Prostate gland (tissue), 2 donors: Measurements from ENCODE around the gene ATF7IP2.

Experiments
- CTCF ChIP-seq, 4 experiments: fragments of 200-600 bp in 2 of 4; fragments of 450-650 bp in 2 of 4; sonication (generic) in 2 of 4; IDR thresholded peaks; 1 replicate in 3 of 4; 2 replicates in 1 of 4; pipeline ENCODE4 v1.5.1; 2016 to 2019; ENCODE audit warnings: antibody characterized with exemption in 4 of 4, mild to moderate bottlenecking in 2 of 4, moderate library complexity in 2 of 4
- POLR2A ChIP-seq: fragments of 450-650 bp; IDR thresholded peaks from one replicate; pipeline ENCODE4 v1.6.1; 2016; ENCODE audit warnings: antibody characterized with exemption, mild to moderate bottlenecking
- POLR2AphosphoS5 ChIP-seq: sonication (generic); formaldehyde crosslinking; IDR thresholded peaks from one replicate; pipeline ENCODE4 v1.6.1; 2017; ENCODE audit warnings: antibody characterized with exemption

GRCh38 chr16:10419701-10420100 is 33.8 kb downstream of the ATF7IP2 start:
- TF ChIP-seq POLR2AphosphoS5 (no peak), CTCF (IDR thresholded peaks at IDR 0.05) (no peak), POLR2A (no peak)
